Right atrium auricular region (tissue), 2 donors: ENCODE data around the gene SPIRE1. TPM values are rescaled to one million over a fixed set of nuclear protein-coding genes. Genes with fewer than 3 reads are reported as not detected.

Experiments used
- DNase-seq: peaks from one replicate; pipeline ENCODE4 v3.0.0-alpha.2; 2019; ENCODE audit warnings: low spot score
- H3K27ac ChIP-seq, 2 donors: fragments of 200-600 bp; sonication (generic); 1 replicate in 1 of 2; 2 replicates in 1 of 2; pipeline ENCODE4 v1.5.1; 2016 to 2019
- H3K27me3 ChIP-seq, 2 donors: fragments of 200-600 bp; sonication (generic); one replicate each; pipeline versions ENCODE4 v1.5.1 to v1.6.0; 2017 to 2019
- H3K36me3 ChIP-seq: fragments of 200-600 bp; sonication (generic); one replicate; pipeline ENCODE4 v1.5.1; 2016
- H3K4me1 ChIP-seq, 2 donors: fragments of 200-600 bp; sonication (generic); one replicate each; pipeline versions ENCODE4 v1.5.1 to v1.6.0; 2017 to 2019
- H3K4me3 ChIP-seq, 2 donors: fragments of 200-600 bp; sonication (generic); 1 replicate in 1 of 2; 2 replicates in 1 of 2; pipeline ENCODE4 v1.5.1; 2017 to 2019; ENCODE audit warnings: mild to moderate bottlenecking in 1 of 2, moderate library complexity in 1 of 2
- H3K9me3 ChIP-seq, 2 donors: fragments of 200-600 bp; sonication (generic); one replicate each; pipeline ENCODE4 v1.5.1; 2019
- CTCF ChIP-seq, 2 donors: fragments of 200-600 bp; sonication (generic); IDR thresholded peaks; one replicate each; pipeline ENCODE4 v1.5.1; 2019; ENCODE audit warnings: antibody characterized with exemption in 2 of 2
- total RNA-seq, 2 donors: library from RNA; depleted of rRNA; stranded (reverse); fragments of >200 nt; gene quantifications; one replicate each; pipeline ENCODE4 v1.1.0, GENCODE V29; 2016

The SPIRE1 gene
- total RNA-seq, 2 donors from 2014 or later: 34.7 to 42.9 TPM

- peaks cover 1 to 7% of the 10 kb centered on the region in 2 donors for H3K9me3 ChIP-seq
- TF ChIP-seq CTCF (IDR thresholded peaks at IDR 0.05): no peak
- H3K27me3 ChIP-seq: no peaks in the 10 kb centered on the region
- no peaks in the 10 kb centered on the region for H3K4me1 ChIP-seq
- no peak for DNase-seq
- H3K36me3 ChIP-seq: peaks cover 47% of the 10 kb centered on the region
- no peak overlapping the region for H3K4me3 ChIP-seq
- no peak overlapping the region for H3K27ac ChIP-seq
Observed at GRCh38 chr18:12449051-12449785, 208.7 kb downstream of the SPIRE1 start.

- H3K9me3 ChIP-seq: peaks cover 5 to 19% of the 10 kb centered on the region in 2 donors
- no peaks in the 10 kb centered on the region for H3K27me3 ChIP-seq
- no peak for DNase-seq
- H3K4me1 ChIP-seq: no peaks in the 10 kb centered on the region
- TF ChIP-seq CTCF (IDR thresholded peaks at IDR 0.05): no peak
- H3K27ac ChIP-seq: no peak overlapping the region
- H3K36me3 ChIP-seq: peaks cover 40% of the 10 kb centered on the region
- H3K4me3 ChIP-seq: no peak overlapping the region
Observed at GRCh38 chr18:12445554-12445953, 212.4 kb downstream of the SPIRE1 start.

GRCh38 chr18:12443551-12443950 is 214.4 kb downstream of the SPIRE1 start:
- Histone ChIP-seq H3K27ac (no peak overlapping the region), H3K27me3 (no peaks in the 10 kb centered on the region), H3K4me1 (no peaks in the 10 kb centered on the region), H3K9me3 (peaks cover 5 to 19% of the 10 kb centered on the region in 2 donors), H3K4me3 (no peak overlapping the region), H3K36me3 (peaks cover 27% of the 10 kb centered on the region)
- TF ChIP-seq CTCF (IDR thresholded peaks at IDR 0.05): no peak
- DNase-seq: no peak

GRCh38 chr18:12442946-12443345 is 215.0 kb downstream of the SPIRE1 start:
- Histone ChIP-seq H3K27ac (no peak overlapping the region), H3K9me3 (peaks cover 5 to 19% of the 10 kb centered on the region in 2 donors), H3K36me3 (peaks cover 25% of the 10 kb centered on the region), H3K4me3 (no peak overlapping the region), H3K4me1 (no peaks in the 10 kb centered on the region), H3K27me3 (no peaks in the 10 kb centered on the region)
- TF ChIP-seq CTCF (IDR thresholded peaks at IDR 0.05): no peak
- no peak for DNase-seq

GRCh38 chr18:12441475-12442034 is 216.4 kb downstream of the SPIRE1 start:
- Histone ChIP-seq H3K27ac (no peak overlapping the region), H3K9me3 (peaks cover 5 to 19% of the 10 kb centered on the region in 2 donors), H3K4me3 (no peak overlapping the region), H3K4me1 (no peaks in the 10 kb centered on the region), H3K27me3 (no peaks in the 10 kb centered on the region), H3K36me3 (peaks cover 17% of the 10 kb centered on the region)
- no peak for TF ChIP-seq CTCF (IDR thresholded peaks at IDR 0.05)
- DNase-seq: no peak
